Caco-2 (cell line): ENCODE data around the gene DENND1A. TPM values are rescaled to one million over a fixed set of nuclear protein-coding genes. Genes with fewer than 3 reads are reported as not detected.

ENCODE experiments used
- BruUV-seq: library from RNA; stranded (reverse); fragments of 400-500 nt; replicated peaks from 2 replicates; lab custom pipeline; 2021; lab: Mats Ljungman, UMichigan
- CTCF ChIA-PET: fragments of 300-600 bp; sonication (Branson Sonifier 250); formaldehyde crosslinking; loops from one replicate; lab custom pipeline; 2022; ENCODE audit warnings: antibody characterized with exemption; lab: Charles Lee
- POLR2A ChIA-PET: fragments of 300-600 bp; sonication (Branson Sonifier 250); formaldehyde crosslinking; loops from one replicate; lab custom pipeline; 2022; ENCODE audit warnings: antibody characterized with exemption; lab: Charles Lee
- DNase-seq, 2 experiments: peaks; one replicate each; pipeline versions ENCODE4 v3.0.0 to v3.0.0-alpha.2; 2020 to 2022
- H3K27me3 ChIP-seq: replicated peaks from 2 replicates; pipeline ENCODE4 v1.6.0; 2011; ENCODE audit warnings: low read length; ENCODE audit not compliant: control insufficient read depth, insufficient read depth
- H3K36me3 ChIP-seq: 2 replicates; pipeline ENCODE4 v1.5.1; 2011; ENCODE audit warnings: low read length; ENCODE audit not compliant: control insufficient read depth, insufficient read depth
- H3K4me1 ChIP-seq: fragments of 250-450 bp; sonication (Bioruptor Pico); 2 replicates; pipeline ENCODE4 v1.5.1; 2020; ENCODE audit warnings: mild to moderate bottlenecking
- H3K4me3 ChIP-seq: 2 replicates; pipeline ENCODE4 v1.5.1; 2011; ENCODE audit warnings: low read depth, mild to moderate bottlenecking, control low read depth, low read length
- H3K9me3 ChIP-seq: fragments of 250-450 bp; sonication (Bioruptor Pico); 2 replicates; pipeline ENCODE4 v1.5.1; 2020; ENCODE audit warnings: mild to moderate bottlenecking, moderate library complexity
- H3K27ac Mint-ChIP-seq: one replicate; pipeline ENCODE4 v1.8.0; 2022; ENCODE audit warnings: mixed read lengths; ENCODE audit not compliant: unreplicated experiment
- H3K27me3 Mint-ChIP-seq: one replicate; pipeline ENCODE4 v1.8.0; 2022; ENCODE audit warnings: mixed read lengths; ENCODE audit not compliant: insufficient read depth, unreplicated experiment
- H3K36me3 Mint-ChIP-seq: one replicate; pipeline ENCODE4 v1.8.0; 2022; ENCODE audit warnings: mild to moderate bottlenecking, mixed read lengths; ENCODE audit not compliant: insufficient read depth, unreplicated experiment
- H3K4me1 Mint-ChIP-seq: one replicate; pipeline ENCODE4 v1.8.0; 2022; ENCODE audit warnings: low read depth, mixed read lengths; ENCODE audit not compliant: unreplicated experiment
- H3K4me3 Mint-ChIP-seq: one replicate; pipeline ENCODE4 v1.8.0; 2022; ENCODE audit warnings: mild to moderate bottlenecking, moderate library complexity, mixed read lengths; ENCODE audit not compliant: unreplicated experiment
- H3K9me3 Mint-ChIP-seq: one replicate; pipeline ENCODE4 v1.8.0; 2022; ENCODE audit warnings: mixed read lengths; ENCODE audit not compliant: unreplicated experiment
- intact Hi-C: fragments of 100-400 bp; cut with micrococcal nuclease; formaldehyde crosslinking; loops from one replicate; pipeline ENCODE4 v1.10.0; 2022; ENCODE audit not compliant: unreplicated experiment
- total RNA-seq: library from RNA; stranded (reverse); gene quantifications from 2 replicates; pipeline ENCODE4 v1.2.3, GENCODE V29; 2022
- TF ChIP-seq, protein P1 (sequence below), 2 experiments: fragments of 200-600 bp in 1 of 2; IDR thresholded peaks; 1 replicate in 1 of 2; 2 replicates in 1 of 2; pipeline versions ENCODE4 v1.5.1 to v1.8.0; 2011 to 2022; ENCODE audit warnings: antibody characterized with exemption in 1 of 2, control low read depth in 1 of 2, inconsistent platforms in 1 of 2, low read depth in 1 of 2, low read length in 1 of 2, mild to moderate bottlenecking in 1 of 2, moderate library complexity in 1 of 2; ENCODE audit not compliant: insufficient read depth in 1 of 2, severe bottlenecking in 1 of 2, unreplicated experiment in 1 of 2

Gene DENND1A
- total RNA-seq, 1 experiment from 2014 or later = 41.6 TPM

- POLR2A ChIA-PET = no interaction called here
- CTCF ChIA-PET = no interaction called here
- H3K27me3 ChIP-seq = no peaks in the 10 kb centered on the region
- Mint-ChIP-seq H3K27ac (no peak overlapping the region), H3K36me3 (peaks cover 11% of the 10 kb centered on the region), H3K9me3 (no peaks in the 10 kb centered on the region), H3K27me3 (no peaks in the 10 kb centered on the region), H3K4me1 (no peaks in the 10 kb centered on the region), H3K4me3 (no peak overlapping the region)
- intact Hi-C loops = loop anchor here (10.0 kb wide), 2 partner anchors 126 to 466 kb away; partner anchors contain the start of gene LHX2
- H3K4me1 ChIP-seq = no peaks in the 10 kb centered on the region
- H3K9me3 ChIP-seq = no peaks in the 10 kb centered on the region
- no TSS peak for BruUV-seq
- TF ChIP-seq, protein P1, sequence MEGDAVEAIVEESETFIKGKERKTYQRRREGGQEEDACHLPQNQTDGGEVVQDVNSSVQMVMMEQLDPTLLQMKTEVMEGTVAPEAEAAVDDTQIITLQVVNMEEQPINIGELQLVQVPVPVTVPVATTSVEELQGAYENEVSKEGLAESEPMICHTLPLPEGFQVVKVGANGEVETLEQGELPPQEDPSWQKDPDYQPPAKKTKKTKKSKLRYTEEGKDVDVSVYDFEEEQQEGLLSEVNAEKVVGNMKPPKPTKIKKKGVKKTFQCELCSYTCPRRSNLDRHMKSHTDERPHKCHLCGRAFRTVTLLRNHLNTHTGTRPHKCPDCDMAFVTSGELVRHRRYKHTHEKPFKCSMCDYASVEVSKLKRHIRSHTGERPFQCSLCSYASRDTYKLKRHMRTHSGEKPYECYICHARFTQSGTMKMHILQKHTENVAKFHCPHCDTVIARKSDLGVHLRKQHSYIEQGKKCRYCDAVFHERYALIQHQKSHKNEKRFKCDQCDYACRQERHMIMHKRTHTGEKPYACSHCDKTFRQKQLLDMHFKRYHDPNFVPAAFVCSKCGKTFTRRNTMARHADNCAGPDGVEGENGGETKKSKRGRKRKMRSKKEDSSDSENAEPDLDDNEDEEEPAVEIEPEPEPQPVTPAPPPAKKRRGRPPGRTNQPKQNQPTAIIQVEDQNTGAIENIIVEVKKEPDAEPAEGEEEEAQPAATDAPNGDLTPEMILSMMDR (IDR thresholded peaks at IDR 0.05; ENCODE audit: insufficient read depth in 1 of 2, low read depth in 1 of 2, low read length in 1 of 2, severe bottlenecking in 1 of 2, unreplicated experiment in 1 of 2) = no peak
- H3K36me3 ChIP-seq = no peaks in the 10 kb centered on the region; the same call in 1 of the 2 replicates
- no peak overlapping the region for H3K4me3 ChIP-seq
- DNase-seq = no peak
Measured at GRCh38 chr9:123548741-123549545, 381.0 kb downstream of the DENND1A start.

GRCh38 chr9:123544007-123544827, 385.7 kb downstream of the DENND1A start:
- DNase-seq = peak in 1 of 2 experiments; percentile 37
- Mint-ChIP-seq H3K4me1 (peaks cover 7% of the 10 kb centered on the region), H3K27ac (no peak overlapping the region), H3K9me3 (no peaks in the 10 kb centered on the region), H3K4me3 (no peak overlapping the region), H3K36me3 (peaks cover 7% of the 10 kb centered on the region), H3K27me3 (no peaks in the 10 kb centered on the region)
- H3K4me1 ChIP-seq = peaks cover 9% of the 10 kb centered on the region; the same call in 1 of the 2 replicates
- no peaks in the 10 kb centered on the region for H3K9me3 ChIP-seq
- CTCF ChIA-PET = no interaction called here
- intact Hi-C loops = loop anchor here (5.0 to 10.0 kb wide), 3 partner anchors 131 to 568 kb away; partner anchors contain the start of gene LHX2
- no TSS peak for BruUV-seq
- POLR2A ChIA-PET = no interaction called here
- H3K4me3 ChIP-seq = no peak overlapping the region
- H3K27me3 ChIP-seq = no peaks in the 10 kb centered on the region
- TF ChIP-seq, protein P1 (IDR thresholded peaks at IDR 0.05; ENCODE audit: insufficient read depth in 1 of 2, low read depth in 1 of 2, low read length in 1 of 2, severe bottlenecking in 1 of 2, unreplicated experiment in 1 of 2) = peak; percentile 75 to 79
- H3K36me3 ChIP-seq = no peaks in the 10 kb centered on the region; the same call in 1 of the 2 replicates

- Mint-ChIP-seq H3K4me1 (peaks cover 7% of the 10 kb centered on the region), H3K36me3 (peaks cover 7% of the 10 kb centered on the region), H3K27me3 (no peaks in the 10 kb centered on the region), H3K27ac (no peak overlapping the region), H3K9me3 (no peaks in the 10 kb centered on the region), H3K4me3 (no peak overlapping the region)
- Histone ChIP-seq H3K27me3 (no peaks in the 10 kb centered on the region), H3K9me3 (no peaks in the 10 kb centered on the region), H3K4me1 (peaks cover 9% of the 10 kb centered on the region; the same call in 1 of the 2 replicates), H3K36me3 (no peaks in the 10 kb centered on the region; the same call in 1 of the 2 replicates), H3K4me3 (no peak overlapping the region)
- TF ChIP-seq, protein P1 (IDR thresholded peaks at IDR 0.05; ENCODE audit: insufficient read depth in 1 of 2, low read depth in 1 of 2, low read length in 1 of 2, severe bottlenecking in 1 of 2, unreplicated experiment in 1 of 2) = no peak
- intact Hi-C loops = loop anchor here (5.0 to 10.0 kb wide), 3 partner anchors 131 to 569 kb away; partner anchors contain the start of gene LHX2
- BruUV-seq = no TSS peak
- POLR2A ChIA-PET = no interaction called here
- CTCF ChIA-PET = interaction anchor here (1.3 kb wide), 1 partner anchor 141 kb away, joined by 4 read pairs; no protein-coding TSS in a partner anchor
- no peak for DNase-seq
Measured at GRCh38 chr9:123543492-123543891, 386.4 kb downstream of the DENND1A start.
